Upper lobe of right lung (tissue), 1 donor: ENCODE results near the gene CTAGE4. TPM values are rescaled to one million over a fixed set of nuclear protein-coding genes. Genes with fewer than 3 reads are reported as not detected.

Experiments used
- total RNA-seq: library from RNA; stranded (reverse); fragmentation: NEBNext Ultra II Directional; extraction: Animal tissue kit (Norgen Biotek cat#: 25700); gene quantifications from one replicate; pipeline ENCODE4 v1.2.1, GENCODE V29; 2021
- donor health status: DM: no; HTN: yes; CAD: no; lungs with severe emphysema.

Gene CTAGE4
- total RNA-seq, 1 donor from 2014 or later = 9.5 TPM

Other genes with a start within 250 kb of the CTAGE4 start
- gene OR2F2, start 248.2 kb upstream of the CTAGE4 start, total RNA-seq = not detected
- gene OR2F1, start 228.6 kb upstream of the CTAGE4 start, total RNA-seq = not detected
- not detected for gene OR6B1, start 183.1 kb upstream of the CTAGE4 start, total RNA-seq
- not detected for gene OR2A5, start 134.5 kb upstream of the CTAGE4 start, total RNA-seq
- gene OR2A25, start 113.7 kb upstream of the CTAGE4 start, total RNA-seq = not detected
- not detected for gene OR2A12, start 97.2 kb upstream of the CTAGE4 start, total RNA-seq
- not detected for gene OR2A2, start 73.9 kb upstream of the CTAGE4 start, total RNA-seq
- gene OR2A14, start 60.3 kb upstream of the CTAGE4 start, total RNA-seq = not detected
- 11.5 TPM for gene ARHGEF35, start 12.4 kb downstream of the CTAGE4 start, total RNA-seq
- gene OR2A42, start 56.1 kb downstream of the CTAGE4 start, total RNA-seq = not detected
- gene OR2A7, start 81.3 kb downstream of the CTAGE4 start, total RNA-seq = 13.9 TPM
- gene CTAGE8, start 85.8 kb downstream of the CTAGE4 start, total RNA-seq = 4.9 TPM
- gene OR2A1, start 129.0 kb downstream of the CTAGE4 start, total RNA-seq = not detected
- 36.9 TPM for gene ARHGEF5, start 171.9 kb downstream of the CTAGE4 start, total RNA-seq
- gene NOBOX, start 220.2 kb downstream of the CTAGE4 start, total RNA-seq = not detected